Measurements from ENCODE around the gene SEC31B.
A peak's percentile ranks its signal among the peaks of the same experiment; 100 is the strongest.

Gene SEC31B

DNA sequence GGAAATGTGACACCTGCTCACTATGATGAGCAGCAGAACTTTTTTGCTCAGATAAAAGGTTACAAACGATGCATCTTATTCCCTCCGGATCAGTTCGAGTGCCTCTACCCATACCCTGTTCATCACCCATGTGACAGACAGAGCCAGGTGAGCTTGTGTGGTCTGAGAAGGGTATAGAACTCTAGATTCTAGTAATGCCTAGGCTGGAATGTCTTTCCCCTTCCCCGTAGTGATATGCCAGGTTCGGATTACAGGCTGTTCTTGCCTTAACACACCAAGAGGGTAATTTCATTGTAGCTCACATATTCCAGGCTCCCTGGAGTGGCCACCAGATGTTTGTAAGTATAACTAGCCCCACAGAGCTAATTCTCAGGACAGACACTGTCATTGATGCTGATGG, 25.3 kb upstream of the SEC31B start:
- TF ChIP-seq, protein P1, sequence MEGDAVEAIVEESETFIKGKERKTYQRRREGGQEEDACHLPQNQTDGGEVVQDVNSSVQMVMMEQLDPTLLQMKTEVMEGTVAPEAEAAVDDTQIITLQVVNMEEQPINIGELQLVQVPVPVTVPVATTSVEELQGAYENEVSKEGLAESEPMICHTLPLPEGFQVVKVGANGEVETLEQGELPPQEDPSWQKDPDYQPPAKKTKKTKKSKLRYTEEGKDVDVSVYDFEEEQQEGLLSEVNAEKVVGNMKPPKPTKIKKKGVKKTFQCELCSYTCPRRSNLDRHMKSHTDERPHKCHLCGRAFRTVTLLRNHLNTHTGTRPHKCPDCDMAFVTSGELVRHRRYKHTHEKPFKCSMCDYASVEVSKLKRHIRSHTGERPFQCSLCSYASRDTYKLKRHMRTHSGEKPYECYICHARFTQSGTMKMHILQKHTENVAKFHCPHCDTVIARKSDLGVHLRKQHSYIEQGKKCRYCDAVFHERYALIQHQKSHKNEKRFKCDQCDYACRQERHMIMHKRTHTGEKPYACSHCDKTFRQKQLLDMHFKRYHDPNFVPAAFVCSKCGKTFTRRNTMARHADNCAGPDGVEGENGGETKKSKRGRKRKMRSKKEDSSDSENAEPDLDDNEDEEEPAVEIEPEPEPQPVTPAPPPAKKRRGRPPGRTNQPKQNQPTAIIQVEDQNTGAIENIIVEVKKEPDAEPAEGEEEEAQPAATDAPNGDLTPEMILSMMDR (IDR thresholded peaks at IDR 0.05; ENCODE audit: low read depth, low read length): no peak
- DNase-seq (ENCODE audit: extremely low read depth, low read depth): no peak

- DNase-seq (ENCODE audit: extremely low read depth, low read depth): no peak
- TF ChIP-seq, protein P1 (IDR thresholded peaks at IDR 0.05; ENCODE audit: low read depth, low read length): no peak
Measured at GRCh38 chr10:100537475-100537874, 17.8 kb upstream of the SEC31B start.

DNA sequence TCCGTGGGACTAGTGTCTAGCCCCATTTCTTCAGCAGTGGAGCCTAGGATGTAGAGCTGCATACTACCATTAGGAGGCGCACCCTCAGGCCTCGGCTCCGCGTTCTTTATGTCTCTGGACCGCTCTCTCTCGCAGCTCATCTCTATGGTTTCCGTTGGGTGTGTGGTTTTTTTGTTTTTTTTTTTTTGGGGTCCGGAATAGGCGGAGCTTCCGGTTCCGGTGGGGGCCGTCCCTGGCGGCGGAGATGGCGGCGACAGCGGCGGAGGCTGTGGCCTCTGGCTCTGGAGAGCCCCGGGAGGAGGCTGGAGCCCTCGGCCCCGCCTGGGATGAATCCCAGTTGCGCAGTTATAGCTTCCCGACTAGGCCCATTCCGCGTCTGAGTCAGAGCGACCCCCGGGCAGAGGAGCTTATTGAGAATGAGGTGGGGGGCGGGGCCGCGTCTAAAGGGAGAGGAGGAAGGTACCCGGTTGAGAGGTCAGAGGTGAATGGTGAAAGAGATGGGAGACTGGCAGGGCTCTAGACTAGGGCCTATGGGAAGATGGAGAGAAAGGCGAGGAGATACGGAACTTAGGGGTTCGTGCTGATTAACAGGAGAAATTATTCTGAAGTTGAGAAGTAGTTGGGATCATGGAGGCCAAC, 16.2 kb upstream of the SEC31B start, which contains the start of gene HIF1AN:
HIF1AN (plus strand) TSS at position 229 of the 639 bp plus-strand sequence; CDS start at position 245, 16 bp downstream.
- DNase-seq (ENCODE audit: extremely low read depth, low read depth): peak; percentile 87
- TF ChIP-seq, protein P1 (IDR thresholded peaks at IDR 0.05; ENCODE audit: low read depth, low read length): peak; percentile 99

GRCh38 chr10:100535338-100535714, 15.7 kb upstream of the SEC31B start:
- TF ChIP-seq, protein P1 (IDR thresholded peaks at IDR 0.05; ENCODE audit: low read depth, low read length): no peak
- DNase-seq (ENCODE audit: extremely low read depth, low read depth): no peak

DNA sequence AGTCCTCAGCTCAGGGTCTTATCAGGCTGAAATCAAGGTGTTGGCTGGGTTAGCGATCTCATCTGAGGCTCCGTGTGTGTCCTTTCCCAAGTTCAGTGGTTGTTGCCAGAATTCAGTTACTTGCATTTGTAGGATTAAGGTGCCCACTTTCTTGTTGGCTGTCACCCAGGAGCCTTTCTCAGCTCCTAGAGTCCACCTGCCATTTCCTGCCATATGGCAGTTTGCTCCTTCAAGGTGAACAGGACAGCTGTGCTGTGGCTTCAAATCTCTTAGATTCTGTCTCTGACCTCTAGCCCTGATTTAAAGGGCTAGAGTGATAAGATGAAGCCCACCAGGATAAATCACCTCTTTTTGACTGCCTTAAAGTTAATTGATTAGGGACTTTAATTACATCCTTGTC, 15.1 kb upstream of the SEC31B start:
- DNase-seq (ENCODE audit: extremely low read depth, low read depth): no peak
- TF ChIP-seq, protein P1 (IDR thresholded peaks at IDR 0.05; ENCODE audit: low read depth, low read length): no peak

- DNase-seq (ENCODE audit: extremely low read depth, low read depth): no peak
- TF ChIP-seq, protein P1 (IDR thresholded peaks at IDR 0.05; ENCODE audit: low read depth, low read length): no peak
Measured at GRCh38 chr10:100531761-100532160, 12.1 kb upstream of the SEC31B start.

DNA sequence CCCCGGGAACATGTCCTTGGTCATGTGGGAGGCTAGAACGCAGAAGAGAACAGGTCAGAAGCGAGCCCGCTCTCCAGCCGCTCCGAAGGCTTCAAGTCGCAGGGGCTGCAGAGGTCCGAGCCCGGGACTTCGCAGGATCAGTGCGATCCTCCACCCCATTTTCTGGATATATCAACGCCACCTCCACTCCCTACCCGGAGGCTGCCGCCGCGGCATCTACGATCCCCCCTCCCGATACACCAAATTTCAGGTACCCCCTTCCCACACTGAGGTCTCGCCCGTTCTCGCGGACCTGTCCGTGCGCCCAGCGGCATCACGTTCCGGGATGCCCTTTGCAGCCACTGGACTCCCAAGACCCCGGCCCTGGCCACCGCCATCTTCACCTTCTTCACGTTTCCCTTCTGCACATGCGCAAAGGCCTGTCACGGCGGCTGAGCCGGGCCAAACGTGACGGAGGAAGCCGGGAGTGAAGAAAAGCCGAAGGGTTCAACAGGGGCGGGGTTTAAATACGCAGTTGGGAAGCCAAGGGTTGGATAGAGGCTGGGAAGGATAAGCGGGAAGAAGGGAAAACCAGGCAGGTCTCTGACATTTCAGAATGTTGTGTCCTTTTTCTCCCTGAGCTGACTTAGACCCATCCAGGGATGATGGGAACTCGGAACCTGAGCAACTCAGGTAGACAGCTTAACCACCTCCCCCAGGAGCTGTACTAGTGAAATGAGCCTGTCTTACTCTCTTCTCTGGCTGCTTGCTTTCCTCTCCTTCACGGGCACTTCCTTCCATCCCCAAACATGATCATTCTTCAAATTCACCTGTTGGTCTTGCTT, 10.0 kb upstream of the SEC31B start, which contains the start of gene NDUFB8:
NDUFB8 (minus strand) TSS at position 397 of the 824 bp plus-strand sequence; CDS start at position 377, 20 bp downstream.
- TF ChIP-seq, protein P1 (IDR thresholded peaks at IDR 0.05; ENCODE audit: low read depth, low read length): no peak
- peak; percentile 46 for DNase-seq (ENCODE audit: extremely low read depth, low read depth)

Data from AG09319 (cell line).